Measurements from ENCODE around the gene SRGAP1.

DNA sequence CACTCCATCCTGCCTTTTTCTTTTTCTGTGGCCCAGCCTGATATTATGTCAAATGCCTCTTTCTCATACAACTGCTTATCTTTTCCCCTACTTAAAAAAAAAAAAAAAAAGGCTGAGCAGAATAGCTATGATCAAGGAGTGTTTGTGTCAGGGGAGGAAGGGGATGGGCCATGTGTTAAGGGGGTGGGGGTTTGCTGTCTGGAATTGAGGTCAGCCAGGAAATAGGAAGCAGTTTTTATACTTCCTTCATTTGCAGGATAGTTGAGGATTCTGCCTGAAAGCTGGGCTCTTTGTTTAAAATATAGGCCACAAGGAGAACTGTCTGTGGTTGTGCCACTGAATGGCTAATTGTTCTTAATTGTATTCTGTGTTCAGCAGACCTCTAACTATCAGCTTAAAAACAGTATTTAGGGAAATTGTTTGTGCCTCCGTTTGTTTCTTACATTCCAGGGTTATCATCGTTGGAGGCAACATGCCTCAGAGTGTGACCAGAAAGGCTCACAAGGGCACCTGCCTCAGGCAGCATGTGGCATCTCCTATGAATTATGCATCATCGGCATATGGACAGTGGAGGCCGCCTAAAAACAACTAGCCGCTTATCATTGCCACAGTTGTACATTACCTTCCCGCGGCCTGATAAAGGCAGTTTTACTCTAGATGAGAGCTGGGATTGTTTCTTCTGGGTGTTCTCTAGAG, 96.0 kb downstream of the SRGAP1 start:
- TF ChIP-seq, protein P1, sequence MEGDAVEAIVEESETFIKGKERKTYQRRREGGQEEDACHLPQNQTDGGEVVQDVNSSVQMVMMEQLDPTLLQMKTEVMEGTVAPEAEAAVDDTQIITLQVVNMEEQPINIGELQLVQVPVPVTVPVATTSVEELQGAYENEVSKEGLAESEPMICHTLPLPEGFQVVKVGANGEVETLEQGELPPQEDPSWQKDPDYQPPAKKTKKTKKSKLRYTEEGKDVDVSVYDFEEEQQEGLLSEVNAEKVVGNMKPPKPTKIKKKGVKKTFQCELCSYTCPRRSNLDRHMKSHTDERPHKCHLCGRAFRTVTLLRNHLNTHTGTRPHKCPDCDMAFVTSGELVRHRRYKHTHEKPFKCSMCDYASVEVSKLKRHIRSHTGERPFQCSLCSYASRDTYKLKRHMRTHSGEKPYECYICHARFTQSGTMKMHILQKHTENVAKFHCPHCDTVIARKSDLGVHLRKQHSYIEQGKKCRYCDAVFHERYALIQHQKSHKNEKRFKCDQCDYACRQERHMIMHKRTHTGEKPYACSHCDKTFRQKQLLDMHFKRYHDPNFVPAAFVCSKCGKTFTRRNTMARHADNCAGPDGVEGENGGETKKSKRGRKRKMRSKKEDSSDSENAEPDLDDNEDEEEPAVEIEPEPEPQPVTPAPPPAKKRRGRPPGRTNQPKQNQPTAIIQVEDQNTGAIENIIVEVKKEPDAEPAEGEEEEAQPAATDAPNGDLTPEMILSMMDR (IDR thresholded peaks at IDR 0.05), result no peak
- TF ChIP-seq POLR2AphosphoS5 (IDR thresholded peaks at IDR 0.05; ENCODE audit: insufficient read depth in 1 of 2, low read depth in 1 of 2), result no peak

Data from vagina (tissue), 2 donors.